Measurements from ENCODE around the gene BCL11B.

The BCL11B gene

GRCh38 chr14:99264691-99265450 is 7.1 kb downstream of the BCL11B start:
- no peaks in the 10 kb centered on the region for H3K36me3 Mint-ChIP-seq
- ATAC-seq: no peak
- H3K27me3 Mint-ChIP-seq: peaks cover 90% of the 10 kb centered on the region
- no peak overlapping the region for H3K27ac Mint-ChIP-seq
- no peak overlapping the region for H3K4me3 Mint-ChIP-seq
- H3K9me3 Mint-ChIP-seq: no peaks in the 10 kb centered on the region
- peaks cover 12% of the 10 kb centered on the region for H3K4me1 Mint-ChIP-seq

GRCh38 chr14:99263564-99264330 is 8.2 kb downstream of the BCL11B start:
- no peak for ATAC-seq
- Mint-ChIP-seq H3K9me3 (no peaks in the 10 kb centered on the region), H3K4me1 (peaks cover 12% of the 10 kb centered on the region), H3K27ac (no peak overlapping the region), H3K36me3 (no peaks in the 10 kb centered on the region), H3K27me3 (peaks cover 90% of the 10 kb centered on the region), H3K4me3 (no peak overlapping the region)

- no peaks in the 10 kb centered on the region for H3K9me3 Mint-ChIP-seq
- no peak overlapping the region for H3K27ac Mint-ChIP-seq
- no peak overlapping the region for H3K4me3 Mint-ChIP-seq
- peaks cover 90% of the 10 kb centered on the region for H3K27me3 Mint-ChIP-seq
- H3K4me1 Mint-ChIP-seq: peaks cover 12% of the 10 kb centered on the region
- no peaks in the 10 kb centered on the region for H3K36me3 Mint-ChIP-seq
- no peak for ATAC-seq
Measured at GRCh38 chr14:99262977-99263448, 9.0 kb downstream of the BCL11B start.

- H3K4me3 Mint-ChIP-seq: no peak overlapping the region
- ATAC-seq: peak; percentile 6
- H3K27me3 Mint-ChIP-seq: peaks cover 90% of the 10 kb centered on the region
- H3K36me3 Mint-ChIP-seq: no peaks in the 10 kb centered on the region
- peaks cover 12% of the 10 kb centered on the region for H3K4me1 Mint-ChIP-seq
- H3K9me3 Mint-ChIP-seq: no peaks in the 10 kb centered on the region
- no peak overlapping the region for H3K27ac Mint-ChIP-seq
Measured at GRCh38 chr14:99261912-99262787, 9.8 kb downstream of the BCL11B start.

- H3K36me3 Mint-ChIP-seq: no peaks in the 10 kb centered on the region
- no peak for ATAC-seq
- H3K27ac Mint-ChIP-seq: no peak overlapping the region
- H3K4me1 Mint-ChIP-seq: no peaks in the 10 kb centered on the region
- H3K4me3 Mint-ChIP-seq: no peak overlapping the region
- H3K9me3 Mint-ChIP-seq: no peaks in the 10 kb centered on the region
- H3K27me3 Mint-ChIP-seq: peaks cover 90% of the 10 kb centered on the region
Measured at GRCh38 chr14:99260587-99261551, 11.1 kb downstream of the BCL11B start.

GRCh38 chr14:99260116-99260515 is 11.9 kb downstream of the BCL11B start:
- Mint-ChIP-seq H3K9me3 (no peaks in the 10 kb centered on the region), H3K27ac (no peak overlapping the region), H3K27me3 (peaks cover 83% of the 10 kb centered on the region), H3K36me3 (no peaks in the 10 kb centered on the region), H3K4me3 (no peak overlapping the region), H3K4me1 (no peaks in the 10 kb centered on the region)
- ATAC-seq: no peak

GRCh38 chr14:99258876-99259726 is 12.9 kb downstream of the BCL11B start:
- no peaks in the 10 kb centered on the region for H3K36me3 Mint-ChIP-seq
- no peak overlapping the region for H3K4me3 Mint-ChIP-seq
- H3K9me3 Mint-ChIP-seq: no peaks in the 10 kb centered on the region
- no peak overlapping the region for H3K27ac Mint-ChIP-seq
- H3K4me1 Mint-ChIP-seq: no peaks in the 10 kb centered on the region
- peaks cover 82% of the 10 kb centered on the region for H3K27me3 Mint-ChIP-seq
- ATAC-seq: no peak

- H3K4me1 Mint-ChIP-seq: no peaks in the 10 kb centered on the region
- H3K36me3 Mint-ChIP-seq: no peaks in the 10 kb centered on the region
Measured at GRCh38 chr14:99258341-99258861, 13.6 kb downstream of the BCL11B start.

GRCh38 chr14:99257673-99258221 is 14.2 kb downstream of the BCL11B start:
- Mint-ChIP-seq H3K4me3 (no peak overlapping the region), H3K27me3 (peaks cover 83% of the 10 kb centered on the region)

More at GRCh38 chr14:99258341-99258861, 13.6 kb downstream of the BCL11B start:
- H3K27ac Mint-ChIP-seq: no peak overlapping the region
- no peak for ATAC-seq
- no peak overlapping the region for H3K4me3 Mint-ChIP-seq
- peaks cover 83% of the 10 kb centered on the region for H3K27me3 Mint-ChIP-seq
- no peaks in the 10 kb centered on the region for H3K9me3 Mint-ChIP-seq

GRCh38 chr14:99257122-99257672 is 14.8 kb downstream of the BCL11B start:
- H3K27ac Mint-ChIP-seq: no peak overlapping the region
- H3K36me3 Mint-ChIP-seq: no peaks in the 10 kb centered on the region
- H3K27me3 Mint-ChIP-seq: peaks cover 80% of the 10 kb centered on the region
- no peaks in the 10 kb centered on the region for H3K9me3 Mint-ChIP-seq
- H3K4me3 Mint-ChIP-seq: no peak overlapping the region
- no peak for ATAC-seq
- H3K4me1 Mint-ChIP-seq: no peaks in the 10 kb centered on the region

More at GRCh38 chr14:99257673-99258221, 14.2 kb downstream of the BCL11B start:
- ATAC-seq: no peak
- H3K9me3 Mint-ChIP-seq: no peaks in the 10 kb centered on the region
- H3K27ac Mint-ChIP-seq: no peak overlapping the region
- H3K36me3 Mint-ChIP-seq: no peaks in the 10 kb centered on the region
- no peaks in the 10 kb centered on the region for H3K4me1 Mint-ChIP-seq

- Mint-ChIP-seq H3K4me1 (no peaks in the 10 kb centered on the region), H3K27ac (no peak overlapping the region)
Measured at GRCh38 chr14:99256483-99256874, 15.5 kb downstream of the BCL11B start.

GRCh38 chr14:99255621-99256482 is 16.1 kb downstream of the BCL11B start:
- Mint-ChIP-seq H3K4me1 (no peaks in the 10 kb centered on the region), H3K9me3 (no peaks in the 10 kb centered on the region), H3K36me3 (no peaks in the 10 kb centered on the region), H3K27me3 (peaks cover 78% of the 10 kb centered on the region), H3K27ac (no peak overlapping the region), H3K4me3 (no peak overlapping the region)
- ATAC-seq: no peak

More at GRCh38 chr14:99256483-99256874, 15.5 kb downstream of the BCL11B start:
- H3K27me3 Mint-ChIP-seq: peaks cover 78% of the 10 kb centered on the region
- no peak overlapping the region for H3K4me3 Mint-ChIP-seq
- ATAC-seq: no peak
- H3K9me3 Mint-ChIP-seq: no peaks in the 10 kb centered on the region
- H3K36me3 Mint-ChIP-seq: no peaks in the 10 kb centered on the region

All from stimulated activated memory B cell treated with anti-CD40 and anti-IgM and Interleukin-4, amounts not matched to agents 10 μg/mL and 1 μg/mL and 100 μg/mL, for 72 hours (primary cell).